ENCODE results near the gene ANXA8L1. TPM values are rescaled to one million over a fixed set of nuclear protein-coding genes. Genes with fewer than 3 reads are reported as not detected.
A peak's percentile ranks its signal among the peaks of the same experiment; 100 is the strongest.
"Not testable (repeated sequence)": the region's sequence is repeated elsewhere in the genome, so short reads cannot be mapped to it uniquely, and the experiment has no call there.

ANXA8L1 gene
- total RNA-seq, 1 experiment from 2014 or later, result not detected

GRCh38 chr10:46387309-46387902 lies 11.8 kb downstream of the ANXA8L1 start:
- H3K4me3 ChIP-seq, H3K36me3 ChIP-seq, DNase-seq, H3K9me3 ChIP-seq, H3K27me3 ChIP-seq: not testable (repeated sequence)

- H3K27me3 ChIP-seq, H3K9me3 ChIP-seq, H3K4me3 ChIP-seq, H3K36me3 ChIP-seq, DNase-seq: not testable (repeated sequence)
Measured at GRCh38 chr10:46391422-46391821, 15.8 kb downstream of the ANXA8L1 start.

- not testable (repeated sequence) for H3K36me3 ChIP-seq
Measured at GRCh38 chr10:46396441-46397279, 21.1 kb downstream of the ANXA8L1 start.

GRCh38 chr10:46397767-46398166 lies 22.2 kb downstream of the ANXA8L1 start:
- H3K9me3 ChIP-seq, H3K4me3 ChIP-seq, H3K27me3 ChIP-seq, H3K36me3 ChIP-seq: not testable (repeated sequence)
- peak; percentile 5 for DNase-seq

More at GRCh38 chr10:46396441-46397279, 21.1 kb downstream of the ANXA8L1 start:
- H3K27me3 ChIP-seq, H3K9me3 ChIP-seq, H3K4me3 ChIP-seq: not testable (repeated sequence)
- DNase-seq, result peak; percentile 69

GRCh38 chr10:46398212-46398886 lies 22.8 kb downstream of the ANXA8L1 start:
- DNase-seq, result peak; percentile 26
- H3K36me3 ChIP-seq, H3K27me3 ChIP-seq, H3K9me3 ChIP-seq: not testable (repeated sequence)
- peak overlapping the region; percentile 66 for H3K4me3 ChIP-seq

DNA sequence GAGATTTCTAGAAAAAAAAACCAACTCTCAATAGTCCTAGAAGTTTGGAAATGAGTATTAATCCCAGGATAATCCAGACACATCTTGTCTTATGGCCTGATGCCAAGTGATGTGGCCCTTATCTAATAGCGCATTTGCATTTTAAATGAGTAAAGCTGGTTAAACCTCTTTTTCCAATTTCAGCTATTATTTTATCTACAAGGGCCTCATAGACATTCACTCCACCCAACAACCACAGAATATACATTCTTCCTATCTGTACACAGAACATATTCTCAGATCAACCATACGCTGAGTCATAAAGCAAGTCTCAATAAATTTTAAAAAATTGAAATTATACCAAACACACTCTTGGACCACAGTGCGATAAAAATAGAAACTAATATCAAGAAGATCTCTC lies 34.0 kb downstream of the ANXA8L1 start:
- not testable (repeated sequence) for H3K36me3 ChIP-seq, DNase-seq, H3K27me3 ChIP-seq, H3K9me3 ChIP-seq, H3K4me3 ChIP-seq

DNA sequence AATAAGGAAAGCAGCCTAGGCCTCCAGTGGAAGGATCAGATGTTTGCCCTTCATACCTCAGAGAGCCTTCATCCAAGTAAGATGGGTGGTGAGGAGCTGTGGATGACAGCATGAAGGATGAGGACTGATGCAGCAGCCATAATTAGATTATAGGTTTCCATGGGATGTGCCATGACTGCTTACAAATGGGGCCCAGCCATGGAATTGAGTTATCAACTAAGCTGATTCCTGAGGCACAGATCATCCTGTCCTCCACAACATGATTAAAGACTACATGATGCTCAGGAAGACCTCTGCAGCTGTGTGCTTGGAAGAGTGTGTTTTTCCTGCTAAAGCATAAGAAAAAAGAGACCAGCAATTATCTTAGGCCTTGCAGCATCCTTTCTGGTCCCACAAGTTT lies 35.5 kb downstream of the ANXA8L1 start:
- not testable (repeated sequence) for H3K4me3 ChIP-seq, H3K36me3 ChIP-seq, H3K9me3 ChIP-seq, DNase-seq, H3K27me3 ChIP-seq

DNA sequence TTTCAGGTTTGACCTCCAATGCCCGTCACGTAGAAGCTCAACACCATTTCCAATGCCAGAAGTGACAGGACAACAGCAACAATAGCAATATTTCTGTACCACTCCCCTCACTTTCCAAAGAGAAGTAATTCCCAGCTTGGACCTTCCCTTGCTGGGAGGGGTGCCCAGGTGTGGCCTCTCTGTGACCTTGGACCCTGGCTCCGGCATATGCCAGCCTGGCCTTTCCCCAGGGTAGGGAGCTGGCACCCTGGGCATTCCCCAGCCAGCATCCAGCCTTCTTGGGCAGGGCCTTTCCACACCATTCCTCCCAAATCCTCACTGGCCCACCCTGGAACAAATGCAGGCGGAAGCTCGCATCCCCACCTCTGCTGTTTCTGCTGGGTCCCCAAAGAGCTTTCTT lies 37.1 kb downstream of the ANXA8L1 start:
- H3K9me3 ChIP-seq, H3K36me3 ChIP-seq, H3K27me3 ChIP-seq, DNase-seq, H3K4me3 ChIP-seq: not testable (repeated sequence)

DNA sequence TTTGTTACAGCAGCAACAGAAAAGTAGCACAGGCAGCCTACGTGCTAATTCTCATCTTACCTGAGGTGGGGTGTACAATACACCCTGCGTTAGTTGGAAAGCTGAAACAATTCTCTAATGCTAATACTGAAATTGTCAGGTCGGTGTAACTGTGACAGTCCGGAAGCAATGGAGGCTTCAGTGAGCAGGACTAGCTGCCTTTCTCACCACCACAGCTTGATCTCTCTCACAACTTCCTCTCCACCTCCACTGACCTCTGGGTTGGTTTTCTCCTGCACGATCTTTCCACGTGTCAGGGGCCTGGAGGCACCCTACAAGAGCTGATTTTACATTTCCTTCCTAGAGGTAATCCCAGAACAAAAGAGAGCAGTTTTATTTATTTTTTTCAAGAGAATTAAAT lies 39.7 kb downstream of the ANXA8L1 start:
- not testable (repeated sequence) for H3K4me3 ChIP-seq, DNase-seq, H3K9me3 ChIP-seq, H3K36me3 ChIP-seq, H3K27me3 ChIP-seq

DNA sequence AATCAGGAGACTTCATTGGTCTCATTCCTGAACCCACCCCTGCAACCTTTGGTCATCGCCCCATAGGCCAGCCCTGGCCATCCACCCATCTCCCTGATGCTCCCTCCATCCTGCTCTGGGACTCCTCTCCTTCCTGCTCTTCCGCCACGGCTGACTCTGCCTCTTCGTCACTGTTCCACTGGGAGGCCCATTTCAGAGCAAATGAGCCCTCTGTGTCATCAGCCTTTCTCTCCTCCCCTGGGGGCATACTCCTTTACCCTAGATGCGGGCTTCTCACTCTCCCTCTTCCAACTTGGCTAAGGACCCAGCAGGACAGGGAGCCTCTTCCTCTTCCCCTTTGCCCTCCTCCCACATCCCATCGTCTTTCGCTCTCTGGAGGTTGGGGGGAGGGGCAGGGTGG lies 42.7 kb downstream of the ANXA8L1 start:
- not testable (repeated sequence) for H3K9me3 ChIP-seq, H3K36me3 ChIP-seq, H3K4me3 ChIP-seq, DNase-seq, H3K27me3 ChIP-seq

DNA sequence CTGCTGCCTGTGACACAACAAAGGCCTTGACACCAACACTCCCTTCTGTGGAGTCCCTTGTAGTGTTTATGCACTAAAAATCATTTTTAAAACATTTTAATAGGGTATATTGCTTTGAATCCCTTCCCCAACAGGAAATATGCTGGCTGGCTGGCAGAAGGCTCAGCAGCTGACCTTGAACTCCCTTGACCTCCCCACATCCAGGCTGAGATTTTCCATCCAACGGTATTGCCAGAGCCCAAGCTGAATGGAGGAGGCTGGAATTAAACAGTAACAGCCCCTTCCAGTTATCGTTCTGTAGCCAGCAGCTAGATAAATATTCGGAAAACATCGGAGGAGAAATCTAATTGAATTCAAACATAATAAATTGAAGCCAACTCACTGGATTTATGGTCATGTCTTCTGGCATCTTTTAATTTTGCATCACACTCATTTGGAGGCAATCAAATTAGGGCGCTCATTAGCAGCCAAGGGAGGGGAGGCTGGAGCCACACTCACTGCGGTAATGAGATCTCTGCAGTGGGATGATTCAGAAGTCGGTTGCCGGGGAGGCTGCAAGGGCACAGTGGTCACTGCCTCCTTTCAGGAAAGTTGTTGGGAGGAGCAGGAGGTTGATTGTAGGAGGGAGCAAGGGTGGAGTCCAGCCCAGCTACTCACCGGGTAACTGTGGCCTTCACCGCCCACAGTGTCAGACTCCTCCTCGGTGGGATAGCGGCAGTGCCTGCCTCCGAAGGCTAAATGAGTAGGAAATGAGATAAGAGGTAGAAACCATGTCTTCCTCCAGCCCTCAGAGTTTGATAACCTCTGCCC lies 44.2 kb downstream of the ANXA8L1 start:
- not testable (repeated sequence) for H3K9me3 ChIP-seq, DNase-seq, H3K27me3 ChIP-seq, H3K36me3 ChIP-seq, H3K4me3 ChIP-seq

GRCh38 chr10:46423550-46423949 lies 48.0 kb downstream of the ANXA8L1 start:
- not testable (repeated sequence) for H3K36me3 ChIP-seq, H3K9me3 ChIP-seq, H3K27me3 ChIP-seq, DNase-seq, H3K4me3 ChIP-seq

GRCh38 chr10:46440942-46441341 lies 65.4 kb downstream of the ANXA8L1 start:
- not testable (repeated sequence) for H3K27me3 ChIP-seq, H3K4me3 ChIP-seq, H3K9me3 ChIP-seq, H3K36me3 ChIP-seq
- peak; percentile 28 for DNase-seq

Other genes with a start within 250 kb of the ANXA8L1 start
- gene ANTXRL, start 88.8 kb upstream of the ANXA8L1 start, total RNA-seq (2014; rRNA removed; shearing (Covaris generic); ENCODE audit: low replicate concordance), result not detected in 2 replicates
- not detected in 2 replicates for gene NPY4R, start 90.2 kb downstream of the ANXA8L1 start, total RNA-seq (2014; rRNA removed; shearing (Covaris generic); ENCODE audit: low replicate concordance)
- not detected in 2 replicates for gene GPRIN2, start 180.9 kb downstream of the ANXA8L1 start, total RNA-seq (2014; rRNA removed; shearing (Covaris generic); ENCODE audit: low replicate concordance)
- gene SYT15, start 203.4 kb downstream of the ANXA8L1 start, total RNA-seq (2014; rRNA removed; shearing (Covaris generic); ENCODE audit: low replicate concordance), result 0.76 TPM in 1 of 2 replicates, not detected in the other

Data from MG63 (cell line).